C4-2B (cell line): ENCODE data around the gene CELA1.

Experiments used
- H3K27ac ChIP-seq: fragments of 450-650 bp; 2 replicates; pipeline ENCODE4 v1.5.1; 2017
- CTCF ChIP-seq: fragments of 450-650 bp; conservative IDR thresholded peaks from 2 replicates; pipeline ENCODE4 v1.5.1; 2017; ENCODE audit warnings: mild to moderate bottlenecking
- ZFX ChIP-seq: fragments of 450-650 bp; IDR thresholded peaks from 2 replicates; pipeline ENCODE4 v1.6.1; 2017

Gene CELA1

GRCh38 chr12:51372021-51372420 is 25.5 kb upstream of the CELA1 start:
- no peak overlapping the region for H3K27ac ChIP-seq

GRCh38 chr12:51371295-51371953 is 24.9 kb upstream of the CELA1 start:
- TF ChIP-seq ZFX: no peak
- TF ChIP-seq CTCF: no peak
- H3K27ac ChIP-seq: no peak overlapping the region

More at GRCh38 chr12:51372021-51372420, 25.5 kb upstream of the CELA1 start:
- TF ChIP-seq ZFX: no peak
- no peak for TF ChIP-seq CTCF

GRCh38 chr12:51370667-51371066 is 24.2 kb upstream of the CELA1 start:
- TF ChIP-seq ZFX (no peak), CTCF (no peak)
- no peak overlapping the region for H3K27ac ChIP-seq

GRCh38 chr12:51369581-51369980 is 23.1 kb upstream of the CELA1 start:
- TF ChIP-seq CTCF: no peak
- no peak for TF ChIP-seq ZFX
- no peak overlapping the region for H3K27ac ChIP-seq

GRCh38 chr12:51368640-51369517 is 22.4 kb upstream of the CELA1 start:
- no peak overlapping the region for H3K27ac ChIP-seq
- TF ChIP-seq CTCF (no peak), ZFX (no peak)

- no peak overlapping the region for H3K27ac ChIP-seq
- no peak for TF ChIP-seq CTCF
- no peak for TF ChIP-seq ZFX
Observed at GRCh38 chr12:51365276-51365675, 18.8 kb upstream of the CELA1 start.

GRCh38 chr12:51364001-51364400 is 17.5 kb upstream of the CELA1 start:
- no peak for TF ChIP-seq CTCF
- no peak for TF ChIP-seq ZFX

More at GRCh38 chr12:51364001-51364400, 17.5 kb upstream of the CELA1 start:
- H3K27ac ChIP-seq: no peak overlapping the region
